Mesenchymal stem cell (in vitro differentiated cells and primary cell): ENCODE data around the gene MSH5.

Experiments used
- DNase-seq: peaks from one replicate; pipeline ENCODE4 v3.0.0-alpha.2; 2013
- H2AFZ ChIP-seq: one replicate; pipeline ENCODE4 v1.6.1; 2013; ENCODE audit warnings: low read depth, mild to moderate bottlenecking, control low read depth, inconsistent platforms, low read length, moderate library complexity
- H2AK5ac ChIP-seq: 2 replicates; pipeline ENCODE4 v1.6.1; 2013; ENCODE audit warnings: low read length, moderate library complexity, mild to moderate bottlenecking, inconsistent platforms; ENCODE audit not compliant: severe bottlenecking
- H2BK120ac ChIP-seq: one replicate; pipeline ENCODE4 v1.6.1; 2013; ENCODE audit warnings: low read depth, mild to moderate bottlenecking, inconsistent platforms, low read length, moderate library complexity
- H2BK12ac ChIP-seq, 2 experiments: one replicate each; pipeline ENCODE4 v1.6.1; 2013; ENCODE audit warnings: inconsistent platforms in 2 of 2, low read length in 2 of 2, mild to moderate bottlenecking in 2 of 2, moderate library complexity in 2 of 2, control low read depth in 1 of 2
- H2BK15ac ChIP-seq: one replicate; pipeline ENCODE4 v1.6.1; 2013; ENCODE audit warnings: mild to moderate bottlenecking, low read depth, inconsistent platforms; ENCODE audit not compliant: poor library complexity, severe bottlenecking
- H2BK5ac ChIP-seq: 2 replicates; pipeline ENCODE4 v1.6.1; 2013; ENCODE audit warnings: low read depth, mild to moderate bottlenecking, low read length, control low read depth, inconsistent platforms; ENCODE audit not compliant: poor library complexity, severe bottlenecking
- H3K14ac ChIP-seq, 2 experiments: one replicate each; pipeline ENCODE4 v1.6.1; 2013; ENCODE audit warnings: inconsistent platforms in 2 of 2, low read length in 2 of 2, control low read depth in 1 of 2, mild to moderate bottlenecking in 1 of 2, moderate library complexity in 1 of 2
- H3K18ac ChIP-seq, 2 experiments: one replicate each; pipeline ENCODE4 v1.6.1; 2013; ENCODE audit warnings: inconsistent platforms in 2 of 2, low read length in 2 of 2, control low read depth in 1 of 2, low read depth in 1 of 2, mild to moderate bottlenecking in 1 of 2
- H3K23ac ChIP-seq, 2 experiments: one replicate each; pipeline ENCODE4 v1.6.1; 2013; ENCODE audit warnings: inconsistent platforms in 2 of 2, low read length in 2 of 2, mild to moderate bottlenecking in 2 of 2, moderate library complexity in 2 of 2, control low read depth in 1 of 2
- H3K27ac ChIP-seq: 2 replicates; pipeline ENCODE4 v1.5.1; 2013; ENCODE audit warnings: mild to moderate bottlenecking, moderate library complexity, low read length, control low read depth, inconsistent platforms; ENCODE audit not compliant: poor library complexity, severe bottlenecking
- H3K27me3 ChIP-seq, 2 experiments: 2 replicates each; pipeline versions ENCODE4 v1.6.1 to v1.7.0; 2013; ENCODE audit warnings: low read length in 2 of 2, mild to moderate bottlenecking in 2 of 2, moderate library complexity in 2 of 2, control low read depth in 1 of 2, inconsistent platforms in 1 of 2; ENCODE audit not compliant: control insufficient read depth in 1 of 2, insufficient read depth in 1 of 2
- H3K36me3 ChIP-seq, 2 experiments: 2 replicates each; pipeline versions ENCODE4 v1.6.1 to v1.7.0; 2013; ENCODE audit warnings: low read length in 2 of 2, control low read depth in 1 of 2, inconsistent platforms in 1 of 2, low read depth in 1 of 2, mild to moderate bottlenecking in 1 of 2; ENCODE audit not compliant: insufficient read depth in 2 of 2, control insufficient read depth in 1 of 2
- H3K4ac ChIP-seq, 2 experiments: one replicate each; pipeline ENCODE4 v1.6.1; 2013; ENCODE audit warnings: inconsistent platforms in 2 of 2, low read length in 2 of 2, mild to moderate bottlenecking in 2 of 2, moderate library complexity in 2 of 2, control low read depth in 1 of 2, low read depth in 1 of 2
- H3K4me1 ChIP-seq: 2 replicates; pipeline ENCODE4 v1.6.1; 2013; ENCODE audit warnings: low read depth, low read length, control low read depth; ENCODE audit not compliant: control insufficient read depth, insufficient read depth
- H3K4me2 ChIP-seq: 2 replicates; pipeline ENCODE4 v1.6.1; 2013; ENCODE audit warnings: low read length, mild to moderate bottlenecking, inconsistent platforms; ENCODE audit not compliant: poor library complexity, severe bottlenecking
- H3K4me3 ChIP-seq, 2 experiments: 2 replicates each; pipeline versions ENCODE4 v1.5.1 to v1.7.0; 2013; ENCODE audit warnings: low read length in 2 of 2, mild to moderate bottlenecking in 2 of 2, control low read depth in 1 of 2, low read depth in 1 of 2; ENCODE audit not compliant: insufficient read depth in 1 of 2
- H3K79me1 ChIP-seq: replicated peaks from 2 replicates; pipeline ENCODE4 v1.6.1; 2013; ENCODE audit warnings: mild to moderate bottlenecking, control low read depth, low read length, inconsistent platforms; ENCODE audit not compliant: poor library complexity, severe bottlenecking
- H3K9ac ChIP-seq: 2 replicates; pipeline ENCODE4 v1.7.0; 2013; ENCODE audit warnings: mild to moderate bottlenecking, low read length, moderate library complexity
- H3K9me3 ChIP-seq: 2 replicates; pipeline ENCODE4 v1.7.0; 2013; ENCODE audit warnings: mild to moderate bottlenecking, low read length; ENCODE audit not compliant: control insufficient read depth
- H4K8ac ChIP-seq: one replicate; pipeline ENCODE4 v1.6.1; 2013; ENCODE audit warnings: inconsistent platforms, mild to moderate bottlenecking, low read length, moderate library complexity
- H4K91ac ChIP-seq: one replicate; pipeline ENCODE4 v1.6.1; 2013; ENCODE audit warnings: mild to moderate bottlenecking, low read length, inconsistent platforms
- WGBS: methylation state at CpG from one replicate; pipeline ENCODE4 v1.1.7; 2013; ENCODE audit warnings: mixed read lengths; 5-methylcytosine and 5-hydroxymethylcytosine counted together

MSH5 gene

GRCh38 chr6:31777667-31778050, 37.9 kb downstream of the MSH5 start:
- Histone ChIP-seq H2AK5ac (peak overlapping the region; percentile 49), H3K27me3 (no peaks in the 10 kb centered on the region), H3K23ac (no peak overlapping the region), H3K9ac (no peak overlapping the region), H2BK5ac (no peak overlapping the region), H3K36me3 (peaks cover 45 to 53% of the 10 kb centered on the region in 2 experiments), H2BK120ac (no peak overlapping the region), H3K4ac (peak overlapping the region in 1 of 2 experiments; percentile 32), H3K4me3 (no peak overlapping the region), H3K79me1 (no peaks in the 10 kb centered on the region), H4K91ac (no peak overlapping the region), H3K4me2 (no peak overlapping the region), H3K27ac (no peak overlapping the region), H2AFZ (no peak overlapping the region), H3K18ac (peak overlapping the region in 1 of 2 experiments; percentile 48), H2BK12ac (peak overlapping the region in 1 of 2 experiments; percentile 66), H3K9me3 (no peaks in the 10 kb centered on the region), H4K8ac (no peak overlapping the region), H2BK15ac (peak overlapping the region; percentile 4), H3K4me1 (peaks cover 16% of the 10 kb centered on the region), H3K14ac (no peak overlapping the region)
- DNase-seq: no peak
- WGBS: 94% methylated on average over 5 of the region's 5 CpGs

GRCh38 chr6:31778193-31778592, 38.4 kb downstream of the MSH5 start:
- no peak overlapping the region for H3K4ac ChIP-seq
- H3K4me2 ChIP-seq: no peak overlapping the region
- no peak overlapping the region for H2AK5ac ChIP-seq
- H3K27ac ChIP-seq: no peak overlapping the region
- no peaks in the 10 kb centered on the region for H3K79me1 ChIP-seq
- peak overlapping the region; percentile 3 for H2BK15ac ChIP-seq
- no peak overlapping the region for H3K4me3 ChIP-seq
- H2BK120ac ChIP-seq: no peak overlapping the region
- H3K18ac ChIP-seq: no peak overlapping the region
- no peak for DNase-seq
- no peak overlapping the region for H4K8ac ChIP-seq
- no peak overlapping the region for H3K9ac ChIP-seq
- no peaks in the 10 kb centered on the region for H3K9me3 ChIP-seq
- H3K27me3 ChIP-seq: no peaks in the 10 kb centered on the region
- WGBS: 99% methylated on average over 5 of the region's 5 CpGs
- H2AFZ ChIP-seq: no peak overlapping the region
- peak overlapping the region in 1 of 2 experiments; percentile 15 for H2BK12ac ChIP-seq
- H3K14ac ChIP-seq: no peak overlapping the region
- no peak overlapping the region for H2BK5ac ChIP-seq
- H3K36me3 ChIP-seq: peaks cover 50 to 58% of the 10 kb centered on the region in 2 experiments
- H3K4me1 ChIP-seq: peaks cover 16% of the 10 kb centered on the region
- no peak overlapping the region for H4K91ac ChIP-seq
- H3K23ac ChIP-seq: no peak overlapping the region

GRCh38 chr6:31778999-31779885, 39.4 kb downstream of the MSH5 start:
- H3K4me2 ChIP-seq: no peak overlapping the region
- H3K27me3 ChIP-seq: no peaks in the 10 kb centered on the region
- H3K4me1 ChIP-seq: peaks cover 16% of the 10 kb centered on the region
- H3K14ac ChIP-seq: no peak overlapping the region
- no peak overlapping the region for H3K27ac ChIP-seq
- H4K8ac ChIP-seq: no peak overlapping the region
- no peaks in the 10 kb centered on the region for H3K9me3 ChIP-seq
- no peak for DNase-seq
- no peak overlapping the region for H3K23ac ChIP-seq
- 95% methylated on average over 43 of the region's 43 CpGs for WGBS
- no peak overlapping the region for H2BK12ac ChIP-seq
- peaks cover 5% of the 10 kb centered on the region for H3K79me1 ChIP-seq
- H3K4ac ChIP-seq: no peak overlapping the region
- H3K18ac ChIP-seq: no peak overlapping the region
- peaks cover 60 to 68% of the 10 kb centered on the region in 2 experiments for H3K36me3 ChIP-seq
- H3K9ac ChIP-seq: no peak overlapping the region
- H2AK5ac ChIP-seq: no peak overlapping the region
- H3K4me3 ChIP-seq: no peak overlapping the region
- H2BK5ac ChIP-seq: no peak overlapping the region
- no peak overlapping the region for H2BK15ac ChIP-seq
- H2BK120ac ChIP-seq: no peak overlapping the region
- H2AFZ ChIP-seq: no peak overlapping the region
- H4K91ac ChIP-seq: no peak overlapping the region

- H4K8ac ChIP-seq: no peak overlapping the region
- WGBS: 99% methylated on average over 10 of the region's 10 CpGs
- H2BK15ac ChIP-seq: no peak overlapping the region
- no peak overlapping the region for H2AK5ac ChIP-seq
- no peak overlapping the region for H3K14ac ChIP-seq
- H2BK5ac ChIP-seq: no peak overlapping the region
- no peak overlapping the region for H2BK12ac ChIP-seq
- peaks cover 16% of the 10 kb centered on the region for H3K4me1 ChIP-seq
- H3K79me1 ChIP-seq: peaks cover 10% of the 10 kb centered on the region
- peaks cover 67 to 75% of the 10 kb centered on the region in 2 experiments for H3K36me3 ChIP-seq
- no peak overlapping the region for H3K4me2 ChIP-seq
- no peak overlapping the region for H3K27ac ChIP-seq
- H2AFZ ChIP-seq: no peak overlapping the region
- no peak overlapping the region for H4K91ac ChIP-seq
- no peak overlapping the region for H3K18ac ChIP-seq
- no peak for DNase-seq
- H3K9ac ChIP-seq: no peak overlapping the region
- no peaks in the 10 kb centered on the region for H3K9me3 ChIP-seq
- H3K27me3 ChIP-seq: no peaks in the 10 kb centered on the region
- no peak overlapping the region for H3K4me3 ChIP-seq
- H3K23ac ChIP-seq: no peak overlapping the region
- H3K4ac ChIP-seq: no peak overlapping the region
- no peak overlapping the region for H2BK120ac ChIP-seq
These were observed 40.1 kb downstream of the MSH5 start for GRCh38 chr6:31779908-31780307.
